HEK293 (cell line): Measurements from ENCODE around the gene KIAA0586.

Source experiments
- KLF16 ChIP-seq: fragments of 450-650 bp; formaldehyde crosslinking; IDR thresholded peaks from 2 replicates; pipeline ENCODE4 v1.5.1; 2017; ENCODE audit warnings: missing biosample characterization, missing genetic modification characterization
- ZBTB21 ChIP-seq: fragments of 450-650 bp; formaldehyde crosslinking; IDR thresholded peaks from 2 replicates; pipeline ENCODE4 v1.5.1; 2017; ENCODE audit warnings: missing biosample characterization, missing genetic modification characterization
- TF ChIP-seq, protein P1 (sequence below): fragments of 450-650 bp; formaldehyde crosslinking; IDR thresholded peaks from 2 replicates; pipeline ENCODE4 v1.5.1; 2016; ENCODE audit warnings: missing biosample characterization, missing genetic modification characterization

DNA sequence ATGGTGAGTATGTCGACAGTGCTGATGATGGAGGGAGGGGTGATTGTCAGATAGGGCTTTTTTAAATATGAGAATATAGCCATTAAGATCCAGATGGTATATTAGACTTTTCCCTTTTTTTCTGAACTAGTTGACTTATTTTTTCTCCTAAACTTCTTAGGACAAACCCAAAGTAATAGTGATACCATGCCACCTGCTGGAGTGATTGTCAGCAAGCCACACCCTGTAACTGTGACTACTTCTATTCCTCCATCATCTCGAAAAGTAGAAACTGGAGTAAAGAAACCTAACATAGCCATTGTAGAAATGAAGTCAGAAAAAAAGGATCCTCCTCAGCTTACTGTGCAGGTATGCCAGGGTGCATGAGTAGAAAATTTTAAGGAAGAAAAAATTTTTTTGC lies 40.1 kb downstream of the KIAA0586 start:
- TF ChIP-seq ZBTB21 (tag by site-specific recombination) (no peak), KLF16 (tag by site-specific recombination) (no peak)
- TF ChIP-seq, protein P1, sequence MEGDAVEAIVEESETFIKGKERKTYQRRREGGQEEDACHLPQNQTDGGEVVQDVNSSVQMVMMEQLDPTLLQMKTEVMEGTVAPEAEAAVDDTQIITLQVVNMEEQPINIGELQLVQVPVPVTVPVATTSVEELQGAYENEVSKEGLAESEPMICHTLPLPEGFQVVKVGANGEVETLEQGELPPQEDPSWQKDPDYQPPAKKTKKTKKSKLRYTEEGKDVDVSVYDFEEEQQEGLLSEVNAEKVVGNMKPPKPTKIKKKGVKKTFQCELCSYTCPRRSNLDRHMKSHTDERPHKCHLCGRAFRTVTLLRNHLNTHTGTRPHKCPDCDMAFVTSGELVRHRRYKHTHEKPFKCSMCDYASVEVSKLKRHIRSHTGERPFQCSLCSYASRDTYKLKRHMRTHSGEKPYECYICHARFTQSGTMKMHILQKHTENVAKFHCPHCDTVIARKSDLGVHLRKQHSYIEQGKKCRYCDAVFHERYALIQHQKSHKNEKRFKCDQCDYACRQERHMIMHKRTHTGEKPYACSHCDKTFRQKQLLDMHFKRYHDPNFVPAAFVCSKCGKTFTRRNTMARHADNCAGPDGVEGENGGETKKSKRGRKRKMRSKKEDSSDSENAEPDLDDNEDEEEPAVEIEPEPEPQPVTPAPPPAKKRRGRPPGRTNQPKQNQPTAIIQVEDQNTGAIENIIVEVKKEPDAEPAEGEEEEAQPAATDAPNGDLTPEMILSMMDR (tag by site-specific recombination), result no peak
